ENCODE data around the gene TMEM38B. TPM values are rescaled to one million over a fixed set of nuclear protein-coding genes. Genes with fewer than 3 reads are reported as not detected.
"Not testable (repeated sequence)": the region's sequence is repeated elsewhere in the genome, so short reads cannot be mapped to it uniquely, and the experiment has no call there.

Gene TMEM38B
- total RNA-seq, 1 donor, result 18.3 TPM

- DNase-seq (ENCODE audit: low read depth in 2 of 3, low spot score in 2 of 3), result no peak
Measured at GRCh38 chr9:105679257-105680022, 14.9 kb upstream of the TMEM38B start.

GRCh38 chr9:105681313-105681712 is 13.0 kb upstream of the TMEM38B start:
- DNase-seq (ENCODE audit: low read depth in 2 of 3, low spot score in 2 of 3), result no peak

GRCh38 chr9:105681724-105682123 is 12.6 kb upstream of the TMEM38B start:
- DNase-seq (ENCODE audit: low read depth in 2 of 3, low spot score in 2 of 3), result no peak

- no peak for DNase-seq (ENCODE audit: low read depth in 2 of 3, low spot score in 2 of 3)
Measured at GRCh38 chr9:105683688-105684275, 10.6 kb upstream of the TMEM38B start.

GRCh38 chr9:105686936-105687335 is 7.4 kb upstream of the TMEM38B start:
- no peak for DNase-seq (ENCODE audit: low read depth in 2 of 3, low spot score in 2 of 3)

DNA sequence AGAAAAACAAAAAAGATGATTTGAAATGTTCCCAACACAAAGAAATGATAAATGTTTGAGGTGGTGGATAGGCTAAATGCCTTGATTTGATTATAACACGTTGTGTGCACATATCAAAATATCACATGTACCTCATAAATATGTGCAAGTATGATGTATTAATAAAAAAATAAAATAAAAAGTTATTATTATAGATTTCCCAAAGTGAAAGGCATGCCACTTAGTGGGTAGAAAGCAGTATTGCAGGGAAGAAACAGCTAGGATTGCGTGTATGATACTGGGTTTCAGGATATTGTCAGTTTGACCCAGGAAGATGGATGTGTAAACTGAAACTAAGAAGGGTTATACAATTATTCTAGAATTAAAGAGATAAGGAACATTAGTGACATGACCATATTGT is 3.6 kb upstream of the TMEM38B start:
- peak in 1 of 3 donors; percentile 14 for DNase-seq (ENCODE audit: low read depth in 2 of 3, low spot score in 2 of 3)

GRCh38 chr9:105693435-105694189 is 729 bp upstream of the TMEM38B start:
- DNase-seq (ENCODE audit: low read depth in 2 of 3, low spot score in 2 of 3), result peak in 1 of 3 donors; percentile 22

DNA sequence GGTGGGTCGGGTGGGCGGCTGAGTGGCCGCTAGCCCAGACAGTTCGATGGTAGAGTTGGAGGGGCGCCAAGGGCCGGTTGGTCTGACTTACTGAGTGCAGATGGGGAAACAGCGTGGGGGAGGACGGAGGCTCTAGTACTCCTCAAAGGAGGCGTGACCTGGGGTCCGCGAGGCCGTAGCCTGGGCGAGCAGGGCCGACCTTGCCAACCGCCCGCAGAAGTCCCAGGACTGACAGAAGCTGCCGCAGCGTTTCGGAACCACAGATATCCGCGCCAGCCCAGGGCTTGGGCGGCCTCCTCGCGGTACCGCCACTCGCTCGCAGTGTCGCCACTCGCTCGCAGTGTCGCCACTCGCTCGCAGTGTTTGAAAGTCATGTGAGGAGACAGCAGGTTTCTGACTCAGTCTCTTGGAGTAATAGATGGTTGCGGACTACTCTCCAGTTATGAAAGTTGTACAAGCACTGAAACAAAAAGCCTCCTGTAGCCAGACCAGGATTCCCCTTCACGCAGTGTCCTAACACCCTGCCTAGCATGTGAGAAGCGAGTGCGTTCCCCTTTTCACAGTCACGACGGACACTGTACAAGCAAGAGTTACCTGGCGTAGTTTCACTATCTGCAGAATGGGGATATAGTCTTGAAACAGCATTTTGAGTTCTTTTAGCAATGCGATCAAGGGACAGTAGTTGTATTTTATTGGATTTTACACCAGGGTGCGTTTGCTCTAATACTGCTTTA is 674 bp downstream of the TMEM38B start:
- DNase-seq (ENCODE audit: low read depth in 2 of 3, low spot score in 2 of 3), result peak; percentile 23 to 67 (median 64)

DNA sequence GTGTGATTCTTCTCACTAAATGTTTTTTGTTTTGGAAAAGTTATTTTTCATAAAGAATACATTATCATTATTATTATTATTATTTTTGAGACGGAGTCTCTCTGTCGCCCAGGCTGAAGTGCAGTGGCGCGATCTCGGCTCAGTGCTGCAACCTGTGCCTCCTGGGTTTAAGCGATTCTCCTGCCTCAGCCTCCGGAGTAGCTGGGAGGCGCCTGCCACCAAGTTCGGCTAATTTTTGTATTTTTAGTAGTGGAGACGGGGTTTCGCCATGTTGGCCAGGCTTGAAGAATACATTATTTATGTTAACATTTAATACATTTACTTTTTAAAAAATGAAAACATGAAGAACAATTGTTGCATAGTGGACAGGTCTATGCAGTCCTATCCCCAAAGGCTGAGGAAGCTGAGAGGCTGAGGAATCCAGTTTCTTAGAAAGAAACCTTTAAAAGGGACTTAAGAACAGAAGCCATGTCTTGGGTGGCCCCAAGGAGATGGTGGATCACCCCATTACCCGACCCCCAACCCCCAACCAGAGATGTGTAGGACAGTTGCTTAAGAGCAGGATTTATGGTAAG is 2.0 kb downstream of the TMEM38B start:
- DNase-seq (ENCODE audit: low read depth in 2 of 3, low spot score in 2 of 3), result no peak

- no peak for DNase-seq (ENCODE audit: low read depth in 2 of 3, low spot score in 2 of 3)
Measured at GRCh38 chr9:105697871-105698270, 3.5 kb downstream of the TMEM38B start.

DNA sequence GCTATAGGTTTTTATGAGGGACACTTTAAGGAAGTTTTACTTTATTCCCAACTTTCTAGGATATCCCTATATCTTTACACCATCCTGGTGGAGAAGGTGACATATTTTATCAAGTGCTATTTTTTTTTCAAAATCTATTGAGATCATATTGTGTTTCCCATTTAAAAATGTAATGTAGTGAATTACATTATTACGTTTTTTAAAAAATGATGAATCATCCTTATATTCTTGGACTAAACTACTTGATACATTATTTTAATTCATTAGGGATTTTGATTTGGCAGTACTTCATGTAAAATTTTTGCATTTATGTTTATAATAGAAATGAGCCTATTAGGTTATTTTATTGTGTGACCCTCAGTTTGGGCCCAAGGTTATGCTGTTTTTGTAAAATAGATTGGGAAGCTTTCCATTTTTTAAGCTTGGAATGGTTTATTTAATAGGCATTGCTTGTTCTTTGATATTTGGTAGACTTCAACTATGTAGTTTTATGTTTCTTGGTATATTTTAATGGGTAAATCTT is 4.1 kb downstream of the TMEM38B start:
- no peak for DNase-seq (ENCODE audit: low read depth in 2 of 3, low spot score in 2 of 3)

- peak in 2 of 3 donors; percentile 56 to 80 for DNase-seq (ENCODE audit: low read depth in 2 of 3, low spot score in 2 of 3)
Measured at GRCh38 chr9:105700668-105701067, 6.3 kb downstream of the TMEM38B start.

- DNase-seq (ENCODE audit: low read depth in 2 of 3, low spot score in 2 of 3), result peak in 1 of 3 donors; percentile 7
Measured at GRCh38 chr9:105701145-105701544, 6.8 kb downstream of the TMEM38B start.

DNA sequence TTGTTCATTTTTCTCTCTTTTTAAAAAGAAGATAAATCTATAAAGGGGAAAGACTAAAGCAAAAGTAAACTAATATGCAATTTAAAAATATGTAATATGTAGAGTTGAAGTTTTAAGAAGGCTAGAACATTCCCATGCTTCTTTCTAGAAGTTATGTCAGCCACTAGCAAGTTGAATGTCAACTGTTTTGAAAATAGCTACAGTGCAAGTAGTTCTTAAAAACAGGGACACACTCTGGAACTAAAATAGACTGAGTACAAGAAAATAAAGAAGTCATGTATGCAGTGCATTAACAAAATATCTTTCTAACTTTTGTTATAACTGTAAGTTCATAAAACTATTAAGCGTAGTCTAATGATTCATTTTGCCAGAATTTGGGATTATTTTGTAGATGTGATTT is 7.9 kb downstream of the TMEM38B start:
- DNase-seq (ENCODE audit: low read depth in 2 of 3, low spot score in 2 of 3), result no peak

- not testable (repeated sequence) for DNase-seq (ENCODE audit: low read depth in 2 of 3, low spot score in 2 of 3)
Measured at GRCh38 chr9:105703638-105704037, 9.3 kb downstream of the TMEM38B start.

DNA sequence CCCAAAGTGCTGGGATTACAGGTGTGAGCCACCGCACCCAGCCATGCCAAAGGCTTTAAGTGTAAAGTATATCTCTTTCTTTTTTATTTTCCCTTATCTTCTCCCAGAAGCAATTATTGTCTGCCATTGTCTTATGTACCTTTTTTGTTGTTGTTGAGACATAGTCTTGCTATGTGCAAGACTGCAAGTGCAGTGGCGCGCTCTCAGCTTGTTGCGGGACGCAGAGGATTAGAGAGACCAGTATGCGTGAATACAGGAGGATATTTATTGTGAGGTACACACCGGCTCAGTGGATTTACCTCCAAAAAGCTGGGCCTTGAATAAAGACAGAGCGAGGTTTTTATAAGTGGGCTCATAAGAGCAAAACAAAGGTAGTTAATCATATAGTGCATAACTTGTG is 11.8 kb downstream of the TMEM38B start:
- no peak for DNase-seq (ENCODE audit: low read depth in 2 of 3, low spot score in 2 of 3)

DNA sequence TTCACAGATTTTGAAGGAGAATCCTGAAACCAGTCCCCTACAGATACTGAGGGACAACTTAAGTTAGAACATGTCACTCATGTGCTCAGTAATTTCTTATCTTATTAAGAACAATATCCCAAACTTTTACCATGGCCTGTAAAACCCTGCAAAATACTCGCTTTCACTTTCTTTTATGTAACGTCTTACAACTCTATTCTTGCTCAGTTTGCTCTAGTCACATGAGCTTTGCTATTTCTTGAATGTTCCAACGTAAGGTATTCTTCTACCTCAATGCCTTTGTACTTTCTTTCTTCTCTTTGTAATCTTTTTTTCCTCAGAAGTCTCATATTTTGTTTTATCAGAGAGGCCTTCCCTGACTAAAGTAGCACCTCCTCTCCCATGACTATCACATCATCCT is 14.1 kb downstream of the TMEM38B start:
- DNase-seq (ENCODE audit: low read depth in 2 of 3, low spot score in 2 of 3), result peak in 1 of 3 donors; percentile 16

DNA sequence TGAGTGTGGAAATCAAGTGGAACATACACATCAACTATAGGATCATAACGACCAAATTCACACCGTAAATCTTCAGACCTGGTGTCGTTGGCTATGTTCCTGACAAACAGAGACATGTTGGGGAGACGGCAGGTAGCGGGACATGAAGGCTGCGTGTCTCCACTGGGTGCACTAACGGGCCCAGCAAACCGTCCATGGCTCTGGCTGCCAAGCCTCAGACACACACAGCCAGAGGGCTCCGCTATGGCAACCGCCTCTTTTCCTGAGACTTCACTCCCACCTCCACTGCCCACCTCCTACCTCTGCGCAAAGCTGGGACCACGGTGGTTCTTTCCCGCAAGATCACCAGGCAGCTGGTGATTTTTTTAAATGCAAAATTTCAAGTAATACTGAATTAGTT is 16.3 kb downstream of the TMEM38B start:
- no peak for DNase-seq (ENCODE audit: low read depth in 2 of 3, low spot score in 2 of 3)

GRCh38 chr9:105711867-105712266 is 17.5 kb downstream of the TMEM38B start:
- no peak for DNase-seq (ENCODE audit: low read depth in 2 of 3, low spot score in 2 of 3)

DNA sequence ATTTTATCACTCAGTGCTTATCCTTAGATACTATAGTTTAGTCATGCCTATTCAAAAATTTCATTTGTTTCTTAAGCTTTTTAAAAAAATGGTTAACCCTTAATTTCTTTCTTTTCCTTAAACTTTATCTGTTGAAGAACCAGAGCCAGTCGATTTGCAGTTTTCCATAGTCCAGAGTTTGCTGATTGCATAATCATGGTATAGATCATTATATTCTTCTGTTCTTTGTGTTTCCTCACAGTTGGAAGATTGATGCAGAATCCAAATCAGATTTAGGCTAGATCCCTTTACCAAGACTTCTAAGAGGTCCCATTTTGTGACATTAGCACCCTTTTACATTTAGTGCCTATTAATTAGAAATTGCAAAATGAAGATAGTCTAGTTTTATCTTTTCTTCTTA is 18.0 kb downstream of the TMEM38B start:
- DNase-seq (ENCODE audit: low read depth in 2 of 3, low spot score in 2 of 3), result no peak

All from hematopoietic multipotent progenitor cell (in vitro differentiated cells).